HepG2 (cell line): ENCODE measurements around the gene PDGFB. TPM values are rescaled to one million over a fixed set of nuclear protein-coding genes. Genes with fewer than 3 reads are reported as not detected.

Source experiments
- ATAC-seq: fragments of 200-7000 bp; cut with Tn5 transposase; 3 replicates; pipeline ENCODE4 v1.9.1; 2020; ENCODE audit warnings: mild to moderate bottlenecking, moderate library complexity
- BruUV-seq: library from RNA; stranded (reverse); fragments of 400-500 nt; replicated peaks from 2 replicates; lab custom pipeline; 2021; lab: Mats Ljungman, UMichigan
- CTCF ChIA-PET: fragments of 300-600 bp; formaldehyde crosslinking; extraction: SDS; loops from one replicate; lab custom pipeline; 2021; ENCODE audit warnings: low total read pairs, inconsistent platforms, low intra/inter-chr PET ratio; lab: Yijun Ruan, JAX
- POLR2A ChIA-PET: fragments of 350-600 bp; sonication (Branson Sonifier 250); formaldehyde crosslinking; loops from one replicate; lab custom pipeline; 2020; ENCODE audit warnings: antibody characterized with exemption, inconsistent platforms; lab: Yijun Ruan, JAX
- DNase-seq: peaks from one replicate; pipeline ENCODE4 v3.0.0-alpha.2; 2015; ENCODE audit warnings: low spot score
- FAIRE-seq: peaks from 3 replicates; lab custom pipeline; 2011; peaks lifted over from hg19 to GRCh38; lab: Jason Lieb, UNC
- H2AFZ ChIP-seq: one replicate; pipeline ENCODE4 v1.6.1; 2011; ENCODE audit warnings: low read length, inconsistent platforms
- H3K27ac ChIP-seq: fragments of 300-600 bp; 3 replicates; pipeline ENCODE4 v1.8.0; 2011; ENCODE audit warnings: mixed run types, mild to moderate bottlenecking, mixed read lengths, low read length, inconsistent platforms; ENCODE audit not compliant: insufficient read depth; ENCODE audit errors: extremely low read length
- H3K27me3 ChIP-seq, 2 experiments: fragments of 200-600 bp in 1 of 2; 2 replicates in 1 of 2; 3 replicates in 1 of 2; pipeline versions ENCODE4 v1.6.0 to v1.8.0; 2011; ENCODE audit warnings: low read length in 2 of 2, mild to moderate bottlenecking in 2 of 2, moderate library complexity in 2 of 2, inconsistent platforms in 1 of 2; ENCODE audit not compliant: insufficient read depth in 2 of 2, control insufficient read depth in 1 of 2
- H3K36me3 ChIP-seq, 2 experiments: fragments of 200-600 bp in 1 of 2; replicated peaks in 1 of 2; 2 replicates in 1 of 2; 3 replicates in 1 of 2; pipeline versions ENCODE4 v1.5.1 to v1.8.0; 2011; ENCODE audit warnings: low read length in 2 of 2, inconsistent platforms in 1 of 2; ENCODE audit not compliant: insufficient read depth in 2 of 2, control insufficient read depth in 1 of 2
- H3K4me1 ChIP-seq: 2 replicates; pipeline ENCODE4 v1.5.1; 2012; ENCODE audit warnings: low read length, inconsistent platforms; ENCODE audit not compliant: insufficient read depth
- H3K4me2 ChIP-seq: 2 replicates; pipeline ENCODE4 v1.6.0; 2011; ENCODE audit warnings: low read depth, low read length, inconsistent platforms
- H3K4me3 ChIP-seq, 3 experiments: fragments of 200-600 bp in 1 of 3; sonication (generic), shearing (Covaris generic) in 1 of 3; replicated peaks in 1 of 3; 2 replicates each; pipeline ENCODE4 v1.5.1; 2011 to 2016; ENCODE audit warnings: low read length in 3 of 3, inconsistent platforms in 2 of 3, low read depth in 2 of 3, mild to moderate bottlenecking in 2 of 3, control low read depth in 1 of 3, mixed read lengths in 1 of 3; ENCODE audit not compliant: insufficient read depth in 1 of 3
- H3K79me2 ChIP-seq: one replicate; pipeline ENCODE4 v1.6.1; 2011; ENCODE audit warnings: low read length, inconsistent platforms; ENCODE audit not compliant: insufficient read depth
- H3K9ac ChIP-seq: 2 replicates; pipeline ENCODE4 v1.6.0; 2011; ENCODE audit warnings: mild to moderate bottlenecking, low read depth, low read length, inconsistent platforms; ENCODE audit not compliant: insufficient read depth
- H3K9me3 ChIP-seq: 2 replicates; pipeline ENCODE4 v1.5.1; 2012; ENCODE audit warnings: mild to moderate bottlenecking, low read length
- H4K20me1 ChIP-seq: 2 replicates; pipeline ENCODE4 v1.6.0; 2011; ENCODE audit warnings: inconsistent platforms, mild to moderate bottlenecking, low read length, moderate library complexity; ENCODE audit not compliant: insufficient read depth
- BATF2 ChIP-seq: sonication (generic); formaldehyde crosslinking; IDR thresholded peaks from 2 replicates; pipeline ENCODE4 v1.8.0; 2022; ENCODE audit warnings: mild to moderate bottlenecking, missing genetic modification reagents, moderate library complexity
- CREBL2 ChIP-seq: sonication (generic); formaldehyde crosslinking; IDR thresholded peaks from 2 replicates; pipeline ENCODE4 v1.8.1; 2023; ENCODE audit warnings: missing genetic modification reagents, mild to moderate bottlenecking, borderline replicate concordance
- KDM6A ChIP-seq: IDR thresholded peaks from 2 replicates; pipeline ENCODE4 v1.6.1; 2016; ENCODE audit warnings: low read depth
- LCORL ChIP-seq, 2 experiments: fragments of 450-650 bp in 1 of 2; sonication (generic) in 1 of 2; formaldehyde crosslinking in 1 of 2; IDR thresholded peaks; 2 replicates each; pipeline versions ENCODE4 v1.5.0 to v1.6.1; 2017 to 2020; ENCODE audit warnings: antibody characterized with exemption in 1 of 2, missing genetic modification reagents in 1 of 2
- MAFF ChIP-seq: IDR thresholded peaks from 2 replicates; pipeline ENCODE4 v1.6.1; 2011; ENCODE audit warnings: low read depth, low read length, improper control_type of control experiment
- MTF1 ChIP-seq: sonication (generic); formaldehyde crosslinking; IDR thresholded peaks from 2 replicates; pipeline ENCODE4 v1.5.0; 2020; ENCODE audit warnings: missing genetic modification reagents
- NFE2L1 ChIP-seq: sonication (generic); formaldehyde crosslinking; IDR thresholded peaks from 2 replicates; pipeline ENCODE4 v1.4.0; 2020; ENCODE audit warnings: missing genetic modification reagents, mild to moderate bottlenecking, borderline replicate concordance
- NR1H2 ChIP-seq: sonication (generic); formaldehyde crosslinking; IDR thresholded peaks from 2 replicates; pipeline ENCODE4 v1.8.1; 2022; ENCODE audit warnings: low read depth, missing genetic modification reagents, borderline replicate concordance
- PTBP1 ChIP-seq: fragments of 200-400 bp; formaldehyde crosslinking; IDR thresholded peaks from 2 replicates; pipeline ENCODE4 v1.6.1; 2018; ENCODE audit warnings: low read length, low read depth; ENCODE audit not compliant: poor library complexity, severe bottlenecking
- RERE ChIP-seq: IDR thresholded peaks from 2 replicates; pipeline ENCODE4 v1.6.1; 2016; ENCODE audit warnings: low read depth, missing genetic modification reagents, missing compliant biosample characterization
- THAP7 ChIP-seq: sonication (generic); formaldehyde crosslinking; IDR thresholded peaks from 2 replicates; pipeline ENCODE4 v1.8.1; 2023; ENCODE audit warnings: mild to moderate bottlenecking, missing genetic modification reagents
- YEATS4 ChIP-seq: sonication (generic); formaldehyde crosslinking; IDR thresholded peaks from 2 replicates; pipeline ENCODE4 v1.4.0; 2020; ENCODE audit warnings: missing genetic modification reagents, borderline replicate concordance
- ZNF121 ChIP-seq: sonication (generic); formaldehyde crosslinking; IDR thresholded peaks from 2 replicates; pipeline ENCODE4 v1.5.0; 2020; ENCODE audit warnings: mild to moderate bottlenecking, missing genetic modification reagents
- ZNF547 ChIP-seq: sonication (generic); formaldehyde crosslinking; IDR thresholded peaks from 2 replicates; pipeline ENCODE4 v1.5.1; 2020; ENCODE audit warnings: mild to moderate bottlenecking, missing genetic modification reagents
- ZNF83 ChIP-seq: sonication (generic); formaldehyde crosslinking; IDR thresholded peaks from 2 replicates; pipeline ENCODE4 v1.4.0; 2020; ENCODE audit warnings: missing genetic modification reagents, mild to moderate bottlenecking, borderline replicate concordance
- WGBS: methylation state at CpG from one replicate; pipeline ENCODE4 v1.1.6; 2017; ENCODE audit warnings: low lambda C conversion rate; 5-methylcytosine and 5-hydroxymethylcytosine counted together
- in situ Hi-C: cut with HindIII; loops from 2 replicates; pipeline ENCODE4 v1.10.0; 2017; ENCODE audit warnings: low pct_unique_long_range_greater_than_20kb; ENCODE audit not compliant: extremely low pct_ligation_motif_present
- intact Hi-C: fragments of 100-400 bp; cut with micrococcal nuclease; formaldehyde crosslinking; loops from one replicate; pipeline ENCODE4 v1.10.0; 2022; ENCODE audit not compliant: unreplicated experiment
- polyA plus RNA-seq, 8 experiments: library from polyadenylated mRNA; depleted of rRNA in 3 of 8; stranded (reverse) in 7 of 8; unstranded in 1 of 8; fragments of >200 nt; fragmentation: Illumina TruSeq in 4 of 8; extraction: Trizol in 4 of 8; gene quantifications; 2 replicates each; pipeline versions ENCODE4 v1.2.1 to v1.2.3, GENCODE V29; 2011 to 2016; ENCODE audit warnings: low read depth in 4 of 8, missing spikeins in 1 of 8, mixed read lengths in 1 of 8; ENCODE audit not compliant: insufficient read depth in 1 of 8
- total RNA-seq, 5 experiments: library from RNA; depleted of rRNA; stranded (reverse); fragments of >200 nt; fragmentation: Illumina TruSeq; extraction: Trizol; gene quantifications; 2 replicates each; pipeline ENCODE4 v1.2.3, GENCODE V29; 2016; ENCODE audit warnings: low read depth in 1 of 5

PDGFB gene
- total and polyA plus RNA-seq, 2 of the 13 experiments (the other 11 are each of a cell fraction or from before 2014, with no cell fraction given): 1.4 to 10.1 TPM

- TF ChIP-seq BATF2 (CRISPR knock-in tag) (no peak), NFE2L1 (CRISPR knock-in tag) (no peak)
Measured at GRCh38 chr22:39244136-39244495, 666 bp downstream of the PDGFB start (continued).

GRCh38 chr22:39243439-39244135 lies 1.2 kb downstream of the PDGFB start:
- peaks cover 45% of the 10 kb centered on the region for H3K4me1 ChIP-seq
- FAIRE-seq: no peak
- H3K79me2 ChIP-seq: peaks cover 12% of the 10 kb centered on the region
- TF ChIP-seq KDM6A (CRISPR knock-in tag) (0 out of 2 replicates have a peak, but pooled peaks have one; percentile 36), ZNF547 (no peak), LCORL (IDR thresholded peaks at IDR 0.05) (no peak), LCORL (CRISPR knock-in tag; IDR thresholded peaks at IDR 0.05) (peak; percentile 47; the same call in 1 of the 2 replicates), NR1H2 (CRISPR knock-in tag) (no peak), MAFF (no peak), CREBL2 (CRISPR knock-in tag) (no peak), ZNF121 (CRISPR knock-in tag) (no peak), MTF1 (CRISPR knock-in tag) (no peak), YEATS4 (CRISPR knock-in tag) (no peak), ZNF83 (CRISPR knock-in tag) (no peak), THAP7 (CRISPR knock-in tag) (0 out of 2 replicates have a peak, but pooled peaks have one; percentile 51), RERE (CRISPR knock-in tag) (no peak), PTBP1 (no peak)

More at GRCh38 chr22:39243439-39244135, 1.2 kb downstream of the PDGFB start:
- in situ Hi-C loops: loop anchor here (5.0 kb wide), 1 partner anchor 66 kb away; no protein-coding TSS in a partner anchor
- intact Hi-C loops: loop anchor here (5.0 to 10.0 kb wide), 3 partner anchors 54 to 74 kb away; partner anchors contain the start of gene RPL3
- Histone ChIP-seq H4K20me1 (peaks cover 3% of the 10 kb centered on the region; the same call in 1 of the 2 replicates), H3K9me3 (no peaks in the 10 kb centered on the region), H3K4me3 (peak overlapping the region; percentile 67 to 88 (median 75)), H3K27me3 (no peaks in the 10 kb centered on the region; a peak in 1 of 5 replicates), H3K4me2 (peak overlapping the region; percentile 75), H3K9ac (peak overlapping the region; percentile 89), H3K27ac (peak overlapping the region; percentile 93), H3K36me3 (no peaks in the 10 kb centered on the region), H2AFZ (no peak overlapping the region)
- TSS peak; percentile 38 for BruUV-seq
- DNase-seq (peak; percentile 75), ATAC-seq (peak; percentile 55)
- ChIA-PET POLR2A (interaction anchor here (1.0 to 5.2 kb wide), 4 partner anchors 61 to 75 kb away, joined by 3 to 93 read pairs (median 10); partner anchors contain the start of gene RPL3), CTCF (no interaction called here)
- 0% methylated on average over 2 of the region's 65 CpGs for WGBS
